C1 segment of cervical spinal cord (tissue), 14 donors: Measurements from ENCODE around the gene PLEKHM3.
"Not testable (repeated sequence)": the region's sequence is repeated elsewhere in the genome, so short reads cannot be mapped to it uniquely, and the experiment has no call there.

Source experiments
- DNase-seq, 14 donors: peaks; one replicate each; lab custom pipeline; 2025; lab: John Stamatoyannopoulos, UW

Gene PLEKHM3

DNA sequence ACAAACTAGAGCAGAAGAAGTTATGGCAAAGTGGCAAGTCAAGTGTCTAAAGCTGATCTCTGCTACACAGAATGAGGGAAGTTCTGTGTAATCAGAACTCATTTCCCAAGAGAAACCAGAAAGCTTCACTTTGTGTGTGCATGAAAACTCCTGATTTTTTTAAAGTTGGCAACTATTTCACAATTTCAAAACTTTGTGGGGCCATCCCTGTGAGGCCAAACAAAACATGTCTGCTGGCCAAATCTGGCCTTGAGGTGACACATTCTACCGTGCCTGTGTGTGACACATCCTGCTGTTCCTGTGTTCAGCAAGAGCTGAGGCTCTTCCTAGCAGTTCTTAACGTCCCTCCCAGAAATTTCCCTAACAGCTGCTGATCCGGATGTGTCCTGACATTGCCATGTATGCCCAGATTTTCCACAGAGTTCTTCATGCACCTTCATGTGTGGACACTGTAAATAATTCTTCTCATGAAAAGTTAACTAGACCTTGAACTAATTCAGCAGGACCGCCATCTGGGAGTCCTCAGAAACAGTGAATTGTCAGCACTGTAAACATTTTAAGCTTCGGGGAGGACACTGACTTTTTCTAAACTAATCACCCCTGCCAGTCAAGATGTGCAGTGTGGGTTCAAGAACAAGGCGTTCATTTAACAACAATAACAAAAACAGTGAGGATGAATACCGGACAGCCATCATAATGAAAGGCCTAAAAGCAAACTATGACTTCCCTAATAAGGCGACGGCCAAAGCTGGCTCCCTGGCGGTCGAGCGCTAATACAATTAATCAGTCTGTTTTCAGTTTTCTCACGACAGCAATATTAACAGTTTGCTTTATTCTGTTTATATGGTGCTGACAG, 99.0 kb downstream of the PLEKHM3 start:
- DNase-seq: peak in 3 of 14 donors; percentile 4 to 22 (median 15)

DNA sequence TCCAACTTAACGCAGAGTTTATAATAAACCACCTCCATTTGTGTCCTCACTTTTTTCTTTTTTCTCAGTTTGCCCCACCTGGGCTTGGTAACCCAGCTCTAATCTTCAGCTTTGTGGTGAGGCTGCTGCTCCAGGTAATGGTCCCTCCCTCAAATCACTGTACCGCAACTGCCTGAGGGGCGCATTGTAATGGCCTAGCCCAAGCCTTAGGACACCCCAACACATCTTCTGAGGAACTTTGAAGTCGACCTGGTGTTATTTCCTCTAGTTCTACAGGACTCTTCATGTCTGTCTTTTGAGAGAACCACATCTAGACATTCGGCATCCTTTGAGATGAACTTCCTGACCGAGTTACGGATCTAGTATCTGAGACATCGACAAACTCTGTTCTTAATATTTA, 99.7 kb downstream of the PLEKHM3 start:
- DNase-seq: no peak

DNA sequence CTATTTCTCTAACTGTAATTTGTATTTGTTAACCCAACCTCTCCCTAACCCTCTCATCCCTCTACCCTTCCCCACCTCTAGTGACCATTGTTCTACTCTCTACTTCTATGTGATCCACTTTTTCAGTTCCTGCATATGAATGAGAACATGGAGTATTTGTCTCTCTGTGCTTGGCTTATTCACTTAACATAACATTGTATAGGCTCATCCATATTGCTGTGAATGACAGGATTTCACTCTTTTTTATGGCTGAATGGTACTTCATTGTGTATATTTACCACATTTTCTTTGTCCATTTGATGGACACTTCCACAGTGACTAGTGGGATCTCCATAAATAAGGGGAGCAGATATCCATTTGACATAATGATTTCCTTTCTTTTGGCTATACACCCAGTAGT, 103.7 kb downstream of the PLEKHM3 start:
- no peak for DNase-seq

DNA sequence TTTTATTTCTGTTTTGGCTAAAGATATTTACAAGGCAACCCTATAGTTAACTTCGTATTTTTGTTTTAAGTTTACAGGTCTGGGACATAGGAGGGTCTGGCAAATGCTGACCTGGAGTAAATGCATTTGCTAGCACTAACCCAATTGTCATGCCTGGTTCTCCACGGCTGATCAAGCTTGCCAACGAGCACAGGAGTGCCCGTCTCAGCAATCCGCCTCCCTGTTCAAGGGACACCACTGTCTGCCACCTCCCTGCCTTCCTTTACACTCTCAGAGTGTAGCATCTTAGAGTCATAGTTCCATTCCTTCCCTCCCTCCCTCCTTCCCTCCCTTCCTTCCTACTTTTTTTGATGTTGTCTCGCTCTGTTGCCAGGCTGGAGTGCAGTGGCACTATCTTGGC, 104.6 kb downstream of the PLEKHM3 start:
- DNase-seq: no peak

DNA sequence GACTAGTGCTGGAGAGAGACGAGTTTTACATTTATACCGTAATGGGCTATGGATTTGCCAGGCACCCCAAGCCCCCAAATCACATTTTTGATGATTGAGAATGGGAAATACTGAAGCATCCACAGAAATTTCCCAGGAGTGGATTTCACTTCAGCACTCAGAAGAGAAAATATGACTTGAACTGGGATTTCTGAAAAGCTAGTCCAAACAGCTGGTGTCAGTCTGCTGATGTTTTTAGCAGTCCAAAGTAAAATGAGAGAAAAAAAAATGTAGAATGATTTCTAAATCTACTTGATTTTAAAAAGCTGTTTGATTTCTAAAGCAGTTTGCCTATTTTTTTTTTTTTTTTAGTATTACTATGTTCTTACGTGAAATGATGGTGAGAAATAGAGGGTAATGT, 105.0 kb downstream of the PLEKHM3 start:
- DNase-seq: no peak

DNA sequence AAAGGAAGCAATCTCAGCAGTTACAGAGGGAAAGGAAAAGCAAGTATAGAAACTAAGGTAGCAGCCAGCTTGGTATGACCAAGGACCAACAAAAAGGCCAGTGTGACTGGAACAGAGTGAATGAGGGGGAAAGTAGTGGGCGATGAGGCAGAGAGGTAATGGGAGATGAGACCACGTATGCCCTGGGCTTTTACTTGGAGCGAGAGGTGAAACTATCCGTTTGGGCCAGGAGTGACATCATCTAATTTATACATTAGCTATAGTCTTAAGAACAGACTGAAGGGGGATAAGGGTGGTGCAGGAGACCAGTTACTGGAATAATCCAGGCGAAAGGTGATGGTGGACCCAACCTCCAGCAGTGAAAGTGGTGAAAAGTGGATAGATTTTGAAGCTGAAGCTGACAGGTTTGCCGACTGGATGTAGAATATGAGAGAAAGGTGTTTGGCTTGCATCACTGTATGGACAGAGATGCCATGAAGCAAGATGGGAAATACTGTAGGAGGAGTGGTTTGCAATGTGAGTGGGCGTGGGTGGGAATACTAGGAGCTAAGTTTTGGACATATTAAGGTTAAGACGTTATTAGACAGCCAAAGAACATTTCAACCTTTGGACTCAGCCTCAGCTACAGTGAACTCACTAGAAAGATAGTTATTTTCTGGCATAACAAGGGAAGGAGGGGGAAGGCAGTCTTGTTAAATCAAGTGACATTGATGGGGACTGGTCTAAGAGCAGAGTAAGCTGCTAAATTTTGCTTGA, 106.0 kb downstream of the PLEKHM3 start:
- no peak for DNase-seq

DNA sequence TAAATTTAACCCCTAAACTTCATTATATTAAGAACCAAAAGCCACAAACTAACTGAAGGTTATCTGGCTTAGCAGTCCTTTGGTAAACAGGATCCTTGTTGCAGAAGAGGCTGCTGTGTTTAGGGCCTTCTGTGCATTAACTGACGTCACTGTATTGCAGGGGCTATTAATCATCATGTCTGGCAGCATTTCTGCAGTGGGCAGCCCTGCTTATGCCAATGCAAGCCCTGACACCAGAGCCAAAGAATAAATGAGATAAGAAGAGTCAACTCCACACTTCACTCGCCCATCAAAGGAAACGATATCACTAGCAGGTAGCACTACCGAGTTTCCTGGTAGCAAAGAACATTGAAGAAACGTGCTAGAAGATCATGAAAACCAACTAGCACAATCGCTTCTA, 110.6 kb downstream of the PLEKHM3 start:
- DNase-seq: no peak

DNA sequence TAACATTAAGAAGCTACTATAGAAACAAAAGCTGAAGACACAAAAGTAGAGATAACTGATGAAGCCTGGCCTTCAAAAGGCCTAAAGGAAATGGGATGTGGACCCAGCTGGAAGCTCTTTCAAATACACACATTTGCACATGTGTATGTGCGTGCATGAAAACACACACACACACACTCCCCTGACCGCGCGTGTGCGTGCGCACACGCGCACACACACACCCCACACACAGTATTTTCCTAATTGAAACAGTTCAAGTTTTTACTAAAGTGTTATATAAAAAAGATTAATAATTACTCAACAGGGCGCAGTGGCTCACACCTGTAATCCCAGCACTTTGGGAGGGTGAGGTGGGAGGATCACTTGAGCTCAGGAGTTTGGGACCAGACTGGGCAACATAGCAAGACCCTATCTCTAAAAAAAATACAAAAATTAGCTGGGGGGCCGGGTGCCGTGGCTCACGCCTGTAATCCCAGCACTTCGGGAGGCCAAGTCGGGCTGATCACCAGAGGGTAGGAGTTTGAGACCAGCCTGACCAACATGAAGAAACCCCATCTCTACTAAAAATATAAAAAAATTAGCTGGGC, 111.5 kb downstream of the PLEKHM3 start:
- no peak for DNase-seq

DNA sequence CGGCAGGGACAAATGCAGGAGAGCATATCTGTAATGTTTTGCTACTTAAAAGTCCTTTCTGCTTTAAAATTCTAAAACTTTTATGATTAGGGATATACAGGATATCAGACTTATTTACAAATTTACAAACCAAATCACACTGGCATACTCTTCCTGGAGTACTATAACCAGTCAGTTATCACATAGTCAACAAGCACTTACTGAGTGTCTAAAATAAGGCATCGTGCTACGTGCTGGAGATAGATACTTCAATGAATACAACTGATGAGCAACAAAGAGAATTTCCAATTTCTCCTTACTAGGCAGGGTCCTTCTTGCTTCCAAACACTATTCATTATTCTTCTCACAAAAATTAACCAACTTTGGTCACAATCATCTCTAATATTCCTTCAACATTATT, 113.5 kb downstream of the PLEKHM3 start:
- DNase-seq: no peak

DNA sequence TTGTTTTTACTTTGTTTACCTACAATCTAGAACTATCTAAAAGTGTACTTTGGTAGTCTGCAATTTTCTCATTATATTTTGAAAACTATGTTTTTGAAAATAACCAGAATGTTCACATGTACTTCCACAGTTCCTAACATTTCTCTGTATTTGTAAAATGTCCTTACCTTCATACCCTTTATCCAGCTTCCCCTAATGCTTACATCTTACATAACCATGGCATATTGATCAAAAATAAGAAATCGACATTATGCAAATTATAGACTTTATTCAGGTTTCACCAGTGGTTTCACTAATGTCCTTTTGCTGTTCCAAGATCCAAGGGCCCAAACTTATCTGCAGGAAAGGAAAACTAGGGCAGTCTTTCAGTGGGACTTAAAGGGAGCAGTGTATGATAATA, 114.1 kb downstream of the PLEKHM3 start:
- no peak for DNase-seq

DNA sequence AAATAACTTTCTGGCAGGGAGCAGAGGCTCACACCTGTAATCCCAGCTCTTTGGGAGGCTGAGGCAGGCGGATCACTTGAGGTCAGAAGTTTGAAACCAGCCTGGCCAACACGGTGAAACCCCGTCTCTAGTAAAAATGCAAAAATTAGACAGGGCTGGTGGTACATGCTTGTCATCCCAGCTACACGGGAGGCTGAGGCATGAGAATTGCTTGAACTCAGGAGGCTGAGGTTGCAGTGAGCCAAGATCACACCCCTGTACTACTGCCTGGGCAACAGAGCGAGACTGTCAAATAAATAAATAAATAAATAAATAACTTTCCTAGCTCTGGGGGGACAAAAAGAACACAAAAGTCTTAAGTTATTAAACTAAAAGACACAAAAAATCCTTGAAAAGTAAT, 118.8 kb downstream of the PLEKHM3 start:
- not testable (repeated sequence) for DNase-seq

DNA sequence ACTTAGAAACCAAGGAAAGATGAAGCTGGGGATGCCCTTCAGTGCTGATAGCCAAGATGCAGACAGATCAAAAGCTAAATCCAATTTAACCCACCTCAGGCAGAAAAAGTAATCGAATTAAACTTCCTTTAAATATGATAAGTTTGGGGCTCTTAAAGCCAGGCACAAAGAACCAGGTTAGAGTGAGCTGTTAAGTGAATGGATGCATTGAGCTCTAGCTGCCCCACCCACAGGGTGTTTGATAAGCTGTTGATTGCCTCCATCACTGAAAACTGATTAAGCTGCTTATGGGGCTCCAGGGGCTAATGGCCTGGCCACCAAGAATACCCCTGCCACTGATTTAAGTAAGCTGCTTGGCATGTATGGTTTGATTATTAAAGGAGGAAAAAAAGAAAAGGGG, 119.8 kb downstream of the PLEKHM3 start:
- DNase-seq: no peak

DNA sequence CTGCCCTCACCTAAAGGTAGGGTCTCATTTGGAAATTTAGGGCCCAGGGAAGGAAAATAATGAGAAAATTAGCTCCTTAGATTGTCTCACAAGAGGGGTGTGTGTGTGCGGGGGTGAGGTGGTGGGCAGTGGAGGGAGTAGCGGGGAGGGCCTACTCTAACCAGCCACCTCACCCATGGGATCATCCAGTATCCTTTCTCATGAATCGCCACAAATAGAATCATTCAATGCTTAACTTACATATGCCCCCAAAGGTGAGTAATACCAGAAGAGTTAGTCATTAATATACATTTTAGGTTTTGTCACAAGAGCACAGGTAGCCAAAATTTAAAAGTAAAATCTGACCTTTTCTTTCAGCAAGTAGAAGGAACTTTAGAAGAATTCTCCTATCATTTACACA, 122.1 kb downstream of the PLEKHM3 start:
- no peak for DNase-seq

DNA sequence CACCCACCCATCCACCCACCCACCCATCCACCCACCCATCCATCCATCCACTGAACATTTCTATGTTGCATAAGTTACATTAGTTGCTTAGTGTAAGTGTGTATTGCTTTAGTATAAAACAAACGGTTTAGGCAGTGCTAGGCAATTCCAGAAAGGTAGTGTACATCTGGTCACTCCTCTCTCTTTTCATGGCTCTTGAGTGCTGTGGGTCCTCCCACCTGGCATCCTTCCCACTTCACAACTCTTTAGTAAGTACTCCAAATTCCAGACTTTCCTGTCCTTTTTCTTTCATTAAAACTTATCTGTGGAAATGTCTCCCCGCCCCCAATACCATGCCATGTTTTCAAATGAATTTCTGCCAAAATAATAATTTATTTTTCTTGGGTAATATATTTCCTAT, 122.5 kb downstream of the PLEKHM3 start:
- DNase-seq: no peak

DNA sequence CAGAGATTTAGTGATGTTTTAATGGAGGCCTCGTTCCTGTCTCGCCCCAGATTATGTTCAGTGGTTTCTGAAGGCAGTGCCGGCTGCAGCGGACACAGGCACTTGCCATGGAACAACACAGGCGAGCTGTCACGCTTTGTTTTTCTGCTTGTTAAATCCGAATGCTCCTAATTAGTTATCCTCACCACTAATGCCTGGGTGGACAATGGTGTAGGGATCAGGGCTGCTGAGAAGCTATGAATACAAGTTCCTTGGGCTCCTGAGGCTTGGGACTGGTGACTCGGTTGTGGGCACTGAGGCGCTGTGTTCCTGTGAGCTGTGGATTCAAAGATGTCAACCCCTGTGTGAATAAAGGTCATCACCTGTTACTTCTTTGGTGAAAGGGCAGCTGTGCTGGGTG, 123.5 kb downstream of the PLEKHM3 start:
- peak in 2 of 14 donors; percentile 4 to 8 for DNase-seq

DNA sequence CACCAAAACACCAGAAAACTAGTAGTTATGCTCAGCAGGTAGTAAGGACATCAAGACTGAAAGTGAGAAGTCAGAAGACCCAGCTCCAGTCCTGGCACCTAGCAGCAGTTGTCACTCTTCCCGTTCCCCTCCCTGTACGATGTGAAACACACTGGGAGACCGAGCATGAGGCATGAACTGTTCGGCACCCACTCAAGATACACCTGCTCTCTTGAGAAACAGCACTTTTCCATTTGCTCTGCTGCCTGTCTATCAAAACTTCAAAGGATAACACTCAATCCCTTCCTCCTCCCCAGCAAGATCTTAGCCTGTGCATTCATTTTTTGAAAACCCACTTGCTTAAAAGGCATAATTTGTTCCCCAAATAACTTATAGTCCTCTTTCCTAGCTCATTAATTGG, 123.9 kb downstream of the PLEKHM3 start:
- DNase-seq: no peak

DNA sequence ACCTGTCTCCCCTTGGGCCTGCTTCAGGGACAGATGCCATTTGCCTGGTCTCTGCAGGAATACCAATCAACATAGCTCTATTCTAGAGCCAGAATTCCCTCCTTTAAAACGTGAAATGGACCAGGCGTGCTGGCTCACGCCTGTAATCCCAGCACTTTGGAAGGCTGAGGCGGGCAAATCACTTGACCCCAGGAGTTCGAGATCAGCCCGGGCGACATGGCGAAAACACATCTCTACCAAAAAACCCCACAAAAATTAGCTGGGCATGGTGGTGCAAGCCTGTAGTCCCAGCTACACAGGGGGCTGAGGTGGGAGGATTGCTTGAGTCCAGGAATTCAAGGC, 127.0 kb downstream of the PLEKHM3 start:
- DNase-seq: no peak

DNA sequence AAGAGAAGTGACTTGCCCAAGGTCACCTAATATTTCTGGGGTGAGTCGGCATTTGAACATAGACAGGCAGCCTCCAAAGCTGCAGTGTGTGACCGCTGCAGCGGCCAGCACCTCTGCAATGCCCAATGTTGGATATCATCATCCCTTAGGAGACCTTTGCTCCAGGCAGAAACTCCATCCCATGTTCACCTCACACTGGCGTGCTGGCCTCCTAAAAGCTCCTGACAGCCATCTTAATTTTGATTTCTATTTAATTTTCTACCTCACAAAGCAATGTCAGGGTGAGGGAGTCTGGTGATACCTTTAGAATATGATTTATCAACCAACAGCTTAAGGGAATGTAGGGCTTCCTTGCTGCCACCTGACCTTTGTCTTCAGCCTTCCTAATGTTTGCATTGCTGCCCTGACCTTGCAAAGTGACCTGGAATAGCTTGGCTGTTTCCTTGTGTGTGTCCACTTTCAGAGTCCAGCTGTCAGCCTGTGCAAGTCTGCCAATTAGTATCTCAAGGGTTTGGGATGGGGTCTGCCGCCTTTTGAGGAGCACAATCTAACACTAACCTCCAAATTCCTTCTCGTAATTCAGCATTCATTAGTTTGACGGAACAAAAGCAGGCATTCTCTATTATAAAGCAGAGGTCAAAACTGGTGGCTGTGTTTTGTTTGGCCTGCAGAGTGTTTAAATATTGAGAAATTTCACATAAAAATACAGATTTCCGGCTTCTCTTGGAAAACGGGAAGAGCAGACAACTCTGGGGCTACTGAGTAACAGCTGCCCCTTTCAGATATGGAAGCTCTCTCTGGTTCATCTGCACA, 127.6 kb downstream of the PLEKHM3 start:
- peak in 1 of 14 donors; percentile 12 for DNase-seq

DNA sequence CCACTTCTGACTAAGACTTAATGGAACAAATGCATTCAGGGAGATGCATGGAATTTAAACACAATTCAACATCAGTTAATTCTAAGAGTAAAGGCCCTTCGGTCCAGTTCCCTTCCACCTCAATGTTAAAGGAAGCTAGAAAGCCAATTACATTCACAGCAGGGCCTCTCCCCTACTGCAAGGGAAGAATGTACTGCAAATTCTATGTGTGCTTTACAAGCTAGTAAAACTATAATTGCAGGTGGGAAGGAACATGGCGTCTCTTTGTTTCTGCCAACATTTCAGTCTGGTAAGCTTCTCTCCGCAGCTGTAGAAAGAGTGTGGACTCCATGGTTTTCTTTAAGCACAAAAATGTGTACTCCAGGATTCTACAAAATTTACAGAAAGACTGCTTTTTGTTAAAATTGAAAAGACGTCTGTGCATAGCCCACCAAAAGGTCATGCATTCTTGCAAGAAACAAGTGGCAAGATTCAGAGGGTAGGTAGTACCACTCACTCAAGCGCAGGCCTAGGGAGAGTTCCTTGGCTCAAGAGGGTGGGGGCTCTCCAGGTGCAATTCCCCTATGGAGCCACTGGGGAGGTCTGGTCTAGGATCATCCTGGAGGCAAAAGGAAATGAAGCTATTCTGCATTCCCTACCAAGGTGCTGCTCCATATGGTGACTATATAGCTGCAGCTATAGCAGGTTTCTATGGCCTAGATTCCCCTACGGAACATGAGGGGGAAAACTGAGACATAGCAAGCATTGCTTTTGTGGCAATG, 128.6 kb downstream of the PLEKHM3 start:
- no peak for DNase-seq

DNA sequence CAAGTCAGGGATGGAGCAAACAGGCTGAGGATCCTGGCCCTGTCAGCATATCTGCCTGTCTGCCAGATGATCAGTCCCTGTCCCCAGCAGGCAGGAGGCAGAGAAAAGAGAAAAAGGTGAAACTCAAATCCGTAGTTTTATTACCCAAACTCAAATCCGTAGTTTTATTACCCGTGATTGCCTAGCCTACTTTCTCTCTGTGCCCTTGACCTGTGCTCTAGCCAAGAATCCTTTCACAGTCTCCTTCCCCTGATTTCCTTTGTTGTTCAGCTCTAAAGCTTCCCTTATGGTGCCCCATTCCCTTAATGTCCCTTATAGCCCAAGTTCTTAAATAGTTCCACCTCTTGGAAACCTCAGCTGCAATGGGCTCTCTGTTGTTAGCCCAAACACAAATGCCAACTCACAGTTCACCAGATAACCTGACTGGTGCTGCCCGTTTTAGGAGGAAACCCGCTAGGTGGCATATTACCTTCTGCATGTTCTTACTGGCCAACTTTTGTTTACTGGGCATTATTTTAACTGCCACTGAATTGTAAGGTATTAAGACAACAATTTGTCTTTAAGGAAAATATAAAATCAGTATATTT, 130.0 kb downstream of the PLEKHM3 start:
- DNase-seq: no peak
